GM21390 (cell line): ENCODE data around the gene PIGZ.
A peak's percentile ranks its signal among the peaks of the same experiment; 100 is the strongest.

Experiments
- ATAC-seq: cut with Tn5 transposase; IDR thresholded peaks from one replicate; pipeline ENCODE4 v1.9.1; 2021; ENCODE audit not compliant: unreplicated experiment

The PIGZ gene

DNA sequence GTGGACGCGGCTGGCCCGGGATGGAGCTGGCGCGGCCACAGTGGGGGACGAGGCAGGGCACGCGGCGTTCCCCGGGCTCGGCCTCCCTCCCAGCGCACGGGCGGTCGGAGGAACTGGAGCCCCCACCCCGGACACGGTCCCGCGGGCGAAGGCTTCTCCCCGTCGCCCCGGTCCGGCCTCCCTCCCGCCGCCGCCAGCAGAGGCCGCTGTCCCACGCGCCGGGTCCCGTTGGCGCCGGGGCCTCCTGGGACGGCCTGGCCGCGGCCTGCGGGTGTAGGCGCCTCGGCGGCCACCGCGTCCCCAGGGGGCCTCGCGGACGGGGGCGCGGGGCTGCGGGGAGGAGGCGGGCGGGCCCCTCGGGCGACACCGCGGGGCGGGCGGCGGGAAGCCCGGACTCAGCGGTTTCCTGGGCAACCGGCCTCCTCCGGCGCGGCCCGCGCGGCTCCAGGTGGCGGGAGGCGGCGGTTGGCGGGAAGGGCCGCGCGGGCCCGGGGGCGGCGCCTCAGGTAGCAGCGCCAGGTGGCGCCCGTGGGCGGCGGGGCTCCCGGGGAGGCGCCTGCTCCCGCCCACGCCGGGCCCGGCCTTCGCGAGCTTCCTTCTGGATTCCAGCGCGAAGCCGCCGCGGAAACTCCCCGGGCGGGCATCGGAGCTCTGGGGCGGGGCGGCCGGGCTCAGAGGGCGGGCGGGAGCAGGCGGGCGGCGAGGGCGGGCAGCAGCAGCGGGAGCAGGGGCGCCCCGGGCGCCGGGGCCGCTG lies 34.2 kb upstream of the PIGZ start:
- peak; percentile 79 for ATAC-seq

DNA sequence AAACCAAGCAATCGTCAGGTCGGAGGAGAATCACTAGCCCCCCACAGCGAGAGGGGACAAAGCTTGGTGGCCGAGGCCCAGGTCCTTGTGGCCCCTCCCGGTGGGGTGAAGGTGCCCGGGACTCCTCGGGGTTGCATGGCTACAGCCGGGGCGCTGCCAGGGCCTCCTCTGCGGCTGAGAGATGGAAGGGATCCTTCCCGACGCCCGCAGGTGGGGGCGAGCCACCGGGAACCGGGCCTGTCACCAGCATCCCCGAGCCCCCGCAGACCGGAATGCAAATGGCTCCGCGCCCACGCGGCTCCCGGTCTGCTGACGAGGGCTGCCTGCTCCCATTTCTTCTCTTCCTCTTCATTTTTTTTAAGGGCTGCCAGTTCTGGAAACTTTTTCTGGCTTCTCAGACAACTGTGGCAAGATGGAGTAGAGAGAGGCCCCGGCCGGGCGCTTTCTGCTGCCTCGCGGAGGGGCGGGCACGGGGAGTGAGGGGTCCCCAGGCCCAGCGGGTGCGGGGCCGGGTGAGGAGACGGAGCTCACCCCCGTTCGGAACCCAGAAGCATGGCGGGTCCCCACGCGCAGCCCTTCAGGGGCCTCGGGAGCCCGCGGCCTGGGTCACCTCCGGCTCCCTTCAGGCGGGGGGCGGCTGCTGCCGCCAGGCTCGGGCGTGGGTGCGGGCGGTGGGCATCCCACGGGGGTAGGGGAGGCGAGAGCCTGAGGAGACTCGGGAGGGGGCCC lies 33.5 kb upstream of the PIGZ start:
- ATAC-seq: peak; percentile 10

DNA sequence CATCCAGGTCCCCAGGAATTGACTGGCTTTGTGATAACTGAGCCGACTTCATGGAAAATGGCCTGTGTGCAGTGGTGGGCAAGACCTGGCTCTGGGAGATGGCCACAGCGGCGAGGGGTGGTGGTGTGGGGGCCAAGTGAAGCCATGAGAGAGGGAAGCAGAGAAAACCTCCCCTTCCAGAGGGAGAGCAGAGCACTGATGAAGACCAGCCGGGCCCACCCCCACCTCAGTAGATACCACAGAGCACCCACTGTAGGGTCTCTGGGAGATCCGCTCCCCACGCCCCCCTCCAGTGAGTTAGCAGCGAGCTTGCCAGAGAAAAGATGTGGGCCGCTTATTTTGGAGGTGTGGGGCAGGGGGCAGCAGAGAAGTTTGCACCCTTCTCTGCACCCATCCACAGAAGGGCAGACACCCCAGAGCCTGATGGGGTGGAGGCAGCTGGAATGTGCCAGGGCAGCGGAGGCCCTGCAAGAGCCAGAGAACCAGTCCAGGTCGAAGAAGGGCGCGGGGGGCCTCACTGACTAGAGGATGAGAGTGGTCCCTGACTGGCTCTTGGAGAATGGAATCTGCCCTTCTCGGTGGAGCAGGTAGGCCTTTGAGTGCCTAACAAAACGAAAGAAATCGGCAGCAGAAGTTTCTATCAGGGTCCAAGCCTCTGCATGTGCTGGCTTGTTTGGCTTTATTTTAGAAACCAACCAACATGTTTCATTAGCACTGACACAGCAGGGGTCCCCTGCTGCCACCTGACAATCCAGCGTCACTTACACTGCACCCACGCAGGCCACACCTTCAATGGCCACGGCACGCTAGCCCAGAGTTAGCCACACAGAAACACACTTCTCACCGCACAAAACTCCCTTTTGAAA lies 32.7 kb upstream of the PIGZ start:
- no peak for ATAC-seq

DNA sequence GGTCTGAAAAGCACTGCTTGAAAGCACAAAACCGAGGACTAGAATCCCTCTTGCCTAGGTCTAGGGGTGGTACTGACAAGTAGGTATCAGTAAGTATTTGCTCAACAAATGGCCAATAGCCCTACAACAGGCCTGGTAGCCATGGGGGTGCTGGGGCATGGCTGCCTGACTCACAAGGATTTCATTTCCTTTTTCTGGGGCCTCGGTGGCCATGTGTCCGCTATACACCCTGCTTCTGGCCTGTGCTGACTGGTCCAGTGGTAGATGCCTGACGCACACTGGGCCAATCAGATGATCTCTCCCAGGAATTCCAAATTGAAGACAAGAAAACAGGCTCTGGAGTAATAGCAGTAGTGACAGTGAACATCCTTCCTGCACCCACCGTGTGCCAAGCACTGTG lies 31.6 kb upstream of the PIGZ start:
- ATAC-seq: no peak

- no peak for ATAC-seq
Observed at GRCh38 chr3:196998966-196999760, 30.5 kb upstream of the PIGZ start.

DNA sequence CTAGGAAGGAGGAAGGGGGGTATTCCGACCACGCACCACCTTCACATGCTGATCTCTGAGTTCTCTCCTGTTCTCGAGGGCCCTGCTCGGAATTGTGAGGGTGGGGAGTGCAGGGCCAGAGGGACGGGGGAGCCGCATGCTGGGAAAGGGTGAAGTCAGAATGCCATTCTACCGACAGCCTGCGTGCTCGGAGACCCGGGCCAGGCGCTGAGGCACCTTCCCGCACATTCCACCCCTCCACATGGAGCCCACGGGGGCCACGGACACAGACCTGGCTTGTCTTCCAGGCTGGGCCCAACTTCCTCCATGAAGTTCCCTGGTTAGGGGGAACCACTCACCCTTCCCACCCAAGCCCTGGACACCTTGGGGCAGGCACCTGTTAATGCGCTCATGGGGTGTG lies 28.7 kb upstream of the PIGZ start:
- ATAC-seq: no peak

- no peak for ATAC-seq
Observed at GRCh38 chr3:196996454-196997265, 28.0 kb upstream of the PIGZ start.

DNA sequence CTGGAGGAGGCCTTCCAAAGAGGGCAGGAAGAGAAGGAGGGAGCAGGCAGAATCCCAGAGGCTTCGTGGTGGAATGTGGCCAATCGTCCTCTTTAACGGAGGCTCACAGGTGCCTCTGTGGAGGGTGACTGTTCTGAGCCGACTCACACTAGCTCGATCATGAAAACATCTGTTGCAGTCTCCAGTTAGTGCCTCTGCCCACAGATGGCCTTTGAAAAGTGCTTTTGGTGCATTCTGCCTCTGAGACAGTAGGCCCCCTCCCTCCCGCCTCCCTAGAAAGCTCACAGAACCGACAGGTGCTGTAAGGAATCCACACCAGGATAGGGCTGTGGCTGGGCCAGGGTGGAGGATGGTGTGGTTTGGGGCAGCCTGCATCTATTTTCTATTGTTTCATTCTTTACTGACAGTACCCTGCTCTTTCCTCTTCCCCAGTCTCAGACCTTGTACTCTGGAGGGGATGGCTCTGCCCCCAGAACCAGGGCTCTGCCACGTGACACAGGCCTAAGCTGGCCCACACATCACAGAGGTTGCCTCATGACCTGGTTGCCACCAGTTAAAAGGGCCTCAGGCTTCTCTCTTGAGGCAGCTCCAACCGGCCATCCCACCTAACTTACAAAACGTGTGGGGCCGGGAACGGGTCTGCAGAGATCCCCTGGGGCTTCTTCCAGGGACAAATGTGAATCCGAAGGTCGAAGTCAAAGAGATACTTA lies 27.2 kb upstream of the PIGZ start:
- ATAC-seq: no peak

GRCh38 chr3:196995027-196995426 lies 26.4 kb upstream of the PIGZ start:
- ATAC-seq: no peak

GRCh38 chr3:196994056-196994455 lies 25.4 kb upstream of the PIGZ start:
- ATAC-seq: no peak

DNA sequence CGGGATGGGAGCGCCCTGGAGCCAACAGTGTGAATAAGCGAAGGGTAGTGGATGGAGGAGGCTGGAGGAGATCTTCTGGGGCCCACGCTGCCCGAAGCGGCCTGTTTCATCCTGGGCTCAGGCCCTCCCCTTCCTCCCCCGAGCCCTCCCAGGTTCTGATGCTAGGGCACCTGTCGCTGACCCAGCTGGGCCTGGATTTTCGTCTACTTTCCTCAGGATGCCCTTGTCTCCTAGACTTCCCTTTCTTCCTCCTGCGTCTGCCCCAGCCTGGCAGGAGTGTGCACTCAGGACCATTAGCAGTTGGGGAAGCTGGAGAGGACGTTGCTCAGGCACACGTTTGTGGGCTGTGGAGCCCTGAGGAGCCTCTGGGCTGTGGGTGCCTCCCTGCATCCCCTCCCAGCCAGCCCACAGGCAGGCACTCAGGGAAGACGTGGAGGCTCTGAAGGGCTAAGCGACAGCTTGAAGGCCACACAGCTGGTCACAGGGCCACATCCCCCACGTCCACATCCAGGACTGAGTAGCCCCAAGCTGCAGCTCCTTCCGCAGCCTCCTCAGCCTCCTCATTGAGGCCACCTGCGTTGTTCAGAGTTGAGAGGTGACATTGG lies 23.9 kb upstream of the PIGZ start:
- no peak for ATAC-seq

DNA sequence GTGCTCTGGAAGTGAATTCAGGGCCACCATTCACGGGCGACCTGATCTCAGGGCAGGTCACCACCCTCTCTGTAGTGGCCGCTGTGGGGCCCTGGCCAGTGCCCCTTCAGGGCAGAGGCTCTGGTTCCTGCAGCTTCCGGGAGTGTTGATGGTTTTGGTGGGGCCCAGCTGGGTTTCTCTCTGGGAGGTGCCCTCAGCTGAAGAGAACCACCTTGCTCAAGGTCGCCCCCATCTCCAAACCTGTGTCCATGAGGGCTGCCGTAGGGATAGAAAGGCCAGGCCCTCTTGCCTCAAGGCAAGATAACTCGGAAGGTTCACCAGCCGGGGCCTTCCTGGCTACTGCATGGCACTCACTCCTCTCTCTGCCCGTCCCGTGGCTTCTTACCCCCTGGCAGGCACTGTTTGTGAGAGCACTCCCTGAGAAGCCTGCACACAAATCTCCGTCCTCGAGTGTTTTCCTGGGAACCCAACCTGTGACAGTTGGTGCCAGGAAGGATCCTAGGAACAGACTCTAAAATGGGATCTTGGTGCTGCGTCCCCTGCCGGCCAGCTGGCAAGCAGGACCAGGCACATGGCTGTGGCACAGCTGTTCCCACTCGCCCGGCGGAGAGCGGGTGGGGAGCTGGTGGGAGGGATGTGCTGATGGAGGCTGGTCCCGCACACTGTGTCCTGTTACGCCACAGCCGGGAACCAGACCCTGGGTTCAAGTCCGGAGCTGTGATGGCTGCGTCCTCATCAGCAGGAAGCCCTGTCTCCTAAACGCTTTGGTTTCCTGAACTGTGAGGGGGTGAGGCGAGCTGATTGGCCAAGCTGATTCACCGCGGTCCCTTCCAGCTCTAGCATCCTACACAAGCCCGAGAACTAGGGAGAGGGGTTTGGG lies 23.2 kb upstream of the PIGZ start:
- ATAC-seq: no peak

DNA sequence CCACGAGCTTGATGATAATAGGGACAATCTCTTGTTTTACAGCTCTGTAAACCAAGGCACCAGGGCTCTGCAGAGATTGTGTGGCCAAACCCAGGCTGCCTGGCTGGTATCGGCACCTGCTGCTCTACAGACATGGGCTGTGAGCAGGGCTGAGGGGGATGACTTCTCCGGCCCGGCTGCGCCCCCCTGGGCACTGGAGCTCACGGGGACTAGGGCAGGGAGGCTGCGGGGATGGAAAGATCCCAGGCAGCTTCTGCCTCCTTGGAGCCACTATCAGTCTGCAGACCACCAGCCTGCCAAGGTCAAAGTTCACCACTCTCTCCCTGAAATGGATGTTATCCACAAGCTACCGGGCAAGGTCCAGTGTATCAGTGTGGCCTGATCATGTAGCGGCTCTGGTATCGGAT lies 22.0 kb upstream of the PIGZ start:
- no peak for ATAC-seq

GRCh38 chr3:196989721-196990262 lies 21.2 kb upstream of the PIGZ start:
- ATAC-seq: no peak

DNA sequence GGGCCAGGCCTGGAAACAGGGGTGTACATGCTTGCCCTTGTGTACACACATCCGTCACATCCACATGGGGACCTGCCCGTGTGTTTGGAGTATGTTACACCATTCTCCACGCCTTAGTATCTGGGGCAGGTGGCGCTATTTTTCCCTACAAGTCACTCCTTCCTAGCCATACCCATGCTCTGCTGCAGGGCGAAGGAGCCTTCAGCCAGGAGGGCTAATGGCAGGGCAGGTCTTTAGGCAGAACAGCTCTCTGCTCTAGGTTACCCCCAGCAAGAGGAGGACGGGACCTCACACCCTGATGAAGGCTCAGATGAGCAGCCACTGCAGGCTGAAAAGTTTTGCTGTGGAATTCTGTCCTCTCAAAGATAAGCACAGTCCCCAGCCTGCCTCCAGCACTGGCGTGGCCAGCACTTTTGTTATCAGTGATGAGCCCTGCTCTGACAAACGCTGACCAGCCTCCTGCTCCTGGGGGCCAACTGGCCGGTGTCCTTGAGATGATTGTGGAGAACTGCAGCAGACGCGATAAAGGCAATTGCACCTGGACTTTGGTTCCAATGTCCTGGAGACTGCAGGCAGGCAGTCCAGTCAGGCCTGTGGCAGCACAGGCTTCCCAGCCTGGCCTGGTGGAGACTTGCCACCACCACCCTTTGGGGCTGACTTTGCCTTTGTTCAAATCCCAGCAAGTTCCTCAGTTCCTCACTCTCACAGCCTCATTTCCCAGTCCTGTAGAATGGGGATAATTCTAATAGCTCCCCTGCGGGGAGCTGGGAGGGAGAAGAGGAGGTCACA lies 19.8 kb upstream of the PIGZ start:
- ATAC-seq: no peak

DNA sequence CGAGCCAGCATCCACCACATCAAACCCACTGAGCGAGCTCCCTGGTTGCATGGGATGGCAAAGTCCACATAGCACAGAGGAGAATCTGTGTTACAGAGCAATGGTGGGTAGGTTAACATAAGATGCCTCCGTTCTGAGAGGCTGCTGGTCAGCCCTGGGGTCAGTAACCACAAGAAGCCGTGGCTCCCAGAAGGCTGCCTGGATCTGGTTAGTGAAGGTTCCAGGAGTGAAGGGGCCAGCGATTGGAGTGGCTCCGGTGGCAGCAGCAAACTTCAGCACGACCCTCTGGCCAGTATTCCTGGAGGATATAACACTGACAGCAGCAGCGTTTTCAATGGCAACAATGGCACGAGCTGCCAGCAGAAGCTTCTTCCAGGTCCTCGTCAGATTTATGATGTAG lies 18.4 kb upstream of the PIGZ start:
- ATAC-seq: no peak
